Amniotic stem cell (primary cell): ENCODE data around the gene MORN3.
"Not testable (repeated sequence)": the region's sequence is repeated elsewhere in the genome, so short reads cannot be mapped to it uniquely, and the experiment has no call there.

Experiments
- DNase-seq: peaks from one replicate; lab custom pipeline; 2025; lab: John Stamatoyannopoulos, UW

MORN3 gene

GRCh38 chr12:121638298-121639202 lies 30.9 kb downstream of the MORN3 start:
- no peak for DNase-seq

GRCh38 chr12:121637231-121637914 lies 32.1 kb downstream of the MORN3 start:
- no peak for DNase-seq

GRCh38 chr12:121634836-121635235 lies 34.6 kb downstream of the MORN3 start:
- DNase-seq: no peak

GRCh38 chr12:121633833-121634196 lies 35.6 kb downstream of the MORN3 start:
- not testable (repeated sequence) for DNase-seq

GRCh38 chr12:121632069-121632970 lies 37.1 kb downstream of the MORN3 start:
- no peak for DNase-seq

GRCh38 chr12:121630791-121631355 lies 38.6 kb downstream of the MORN3 start:
- no peak for DNase-seq

- no peak for DNase-seq
These were observed 40.9 kb downstream of the MORN3 start for GRCh38 chr12:121628536-121628935.

- no peak for DNase-seq
These were observed 41.4 kb downstream of the MORN3 start for GRCh38 chr12:121628037-121628436.

- peak; percentile 52 for DNase-seq
These were observed 42.4 kb downstream of the MORN3 start for GRCh38 chr12:121626853-121627640.

- DNase-seq: peak; percentile 72
These were observed 43.2 kb downstream of the MORN3 start, which contains the start of gene ORAI1 for GRCh38 chr12:121626087-121626852. Gene ORAI1, plus strand, starts transcription at chr12:121626530.

GRCh38 chr12:121620333-121620891 lies 49.0 kb downstream of the MORN3 start:
- DNase-seq: no peak

- no peak for DNase-seq
These were observed 50.7 kb downstream of the MORN3 start for GRCh38 chr12:121618659-121619233.

- no peak for DNase-seq
These were observed 54.5 kb downstream of the MORN3 start for GRCh38 chr12:121614872-121615467.

GRCh38 chr12:121613462-121613861 lies 56.0 kb downstream of the MORN3 start:
- no peak for DNase-seq

GRCh38 chr12:121611306-121611705 lies 58.1 kb downstream of the MORN3 start:
- no peak for DNase-seq

GRCh38 chr12:121610239-121611149 lies 59.0 kb downstream of the MORN3 start:
- DNase-seq: no peak

- DNase-seq: no peak
These were observed 61.2 kb downstream of the MORN3 start for GRCh38 chr12:121608301-121608700.

GRCh38 chr12:121603581-121603980 lies 65.9 kb downstream of the MORN3 start:
- DNase-seq: no peak
